GM18499 (cell line): Measurements from ENCODE around the gene INAVA.
"Not testable (repeated sequence)": the region's sequence is repeated elsewhere in the genome, so short reads cannot be mapped to it uniquely, and the experiment has no call there.

Experiments used
- ATAC-seq: cut with Tn5 transposase; IDR thresholded peaks from one replicate; pipeline ENCODE4 v1.9.1; 2021; ENCODE audit warnings: moderate number of reproducible peaks; ENCODE audit not compliant: insufficient read depth, unreplicated experiment

INAVA gene

GRCh38 chr1:200954434-200954833 lies 59.7 kb downstream of the INAVA start:
- no peak for ATAC-seq

- ATAC-seq: no peak
Observed at GRCh38 chr1:200958597-200958996, 63.9 kb downstream of the INAVA start.

GRCh38 chr1:200959411-200959921 lies 64.8 kb downstream of the INAVA start:
- ATAC-seq: no peak

GRCh38 chr1:200960236-200960947 lies 65.7 kb downstream of the INAVA start:
- ATAC-seq: no peak

- no peak for ATAC-seq
Observed at GRCh38 chr1:200960948-200961340, 66.2 kb downstream of the INAVA start.

- not testable (repeated sequence) for ATAC-seq
Observed at GRCh38 chr1:200962151-200962550, 67.5 kb downstream of the INAVA start.

GRCh38 chr1:200962631-200963030 lies 67.9 kb downstream of the INAVA start:
- no peak for ATAC-seq

GRCh38 chr1:200963076-200963475 lies 68.4 kb downstream of the INAVA start:
- ATAC-seq: no peak

GRCh38 chr1:200963888-200964287 lies 69.2 kb downstream of the INAVA start:
- not testable (repeated sequence) for ATAC-seq
